Endothelial cell of umbilical vein (primary cell): ENCODE results near the gene NEUROD1. TPM values are rescaled to one million over a fixed set of nuclear protein-coding genes. Genes with fewer than 3 reads are reported as not detected.

ENCODE experiments used
- BruUV-seq: library from RNA; stranded (reverse); fragments of 400-500 nt; replicated peaks from 2 replicates; lab custom pipeline; 2021; lab: Mats Ljungman, UMichigan
- CTCF ChIA-PET: fragments of 300-600, 350-600 bp; sonication (Branson Sonifier 250); formaldehyde crosslinking; loops from one replicate; lab custom pipeline; 2021; ENCODE audit warnings: antibody characterized with exemption, inconsistent platforms; lab: Charles Lee
- POLR2A ChIA-PET: fragments of 300-600, 350-600 bp; sonication (Branson Sonifier 250); formaldehyde crosslinking; loops from one replicate; lab custom pipeline; 2021; ENCODE audit warnings: antibody characterized with exemption, inconsistent platforms; lab: Charles Lee
- DNase-seq: peaks from one replicate; pipeline ENCODE4 v3.0.0-alpha.2; 2011; ENCODE audit warnings: low read depth, low spot score
- FAIRE-seq: peaks from 2 replicates; lab custom pipeline; 2011; peaks lifted over from hg19 to GRCh38; lab: Jason Lieb, UNC
- H2AFZ ChIP-seq: 2 replicates; pipeline ENCODE4 v1.6.0; 2012; ENCODE audit warnings: low read depth, low read length, control low read depth, inconsistent platforms
- H3K27ac ChIP-seq: 2 replicates; pipeline ENCODE4 v1.5.1; 2011; ENCODE audit warnings: low read depth, mild to moderate bottlenecking, control low read depth, low read length, moderate library complexity; ENCODE audit not compliant: insufficient read depth
- H3K27me3 ChIP-seq, 2 experiments: 2 replicates each; pipeline versions ENCODE4 v1.6.0 to v1.6.1; 2011; ENCODE audit warnings: low read length in 2 of 2, mixed read lengths in 1 of 2; ENCODE audit not compliant: control insufficient read depth in 2 of 2, insufficient read depth in 2 of 2
- H3K36me3 ChIP-seq, 2 experiments: 2 replicates in 1 of 2; 3 replicates in 1 of 2; pipeline ENCODE4 v1.5.1; 2011; ENCODE audit warnings: low read length in 2 of 2, mild to moderate bottlenecking in 1 of 2, moderate library complexity in 1 of 2; ENCODE audit not compliant: control insufficient read depth in 2 of 2, insufficient read depth in 2 of 2; ENCODE audit errors: extremely low read depth in 1 of 2
- H3K4me1 ChIP-seq: 3 replicates; pipeline ENCODE4 v1.5.1; 2011; ENCODE audit warnings: mild to moderate bottlenecking, low read length; ENCODE audit not compliant: control insufficient read depth, insufficient read depth; ENCODE audit errors: extremely low read depth
- H3K4me2 ChIP-seq: 2 replicates; pipeline ENCODE4 v1.6.1; 2011; ENCODE audit warnings: low read length, control low read depth, mixed read lengths; ENCODE audit not compliant: insufficient read depth
- H3K4me3 ChIP-seq, 3 experiments: fragments of 200-600 bp in 1 of 3; sonication (generic), shearing (Covaris generic) in 1 of 3; replicated peaks in 1 of 3; 2 replicates each; pipeline ENCODE4 v1.5.1; 2011 to 2016; ENCODE audit warnings: control low read depth in 3 of 3, low read length in 3 of 3, mild to moderate bottlenecking in 2 of 3, inconsistent platforms in 1 of 3, low read depth in 1 of 3, moderate library complexity in 1 of 3; ENCODE audit not compliant: insufficient read depth in 1 of 3
- H3K79me2 ChIP-seq: 2 replicates; pipeline ENCODE4 v1.6.0; 2012; ENCODE audit warnings: low read length, inconsistent platforms; ENCODE audit not compliant: control insufficient read depth, insufficient read depth
- H3K9ac ChIP-seq: replicated peaks from 2 replicates; pipeline ENCODE3; 2011; ENCODE audit warnings: low read length, control low read depth; ENCODE audit not compliant: insufficient read depth; ENCODE audit errors: extremely low read depth
- H3K9me1 ChIP-seq: replicated peaks from 3 replicates; pipeline ENCODE4 v1.6.0; 2011; ENCODE audit warnings: mild to moderate bottlenecking, low read length; ENCODE audit not compliant: control insufficient read depth, insufficient read depth; ENCODE audit errors: extremely low read depth
- H3K9me3 ChIP-seq: replicated peaks from 2 replicates; pipeline ENCODE4 v1.5.1; 2012; ENCODE audit warnings: low read length, inconsistent platforms; ENCODE audit not compliant: control insufficient read depth, insufficient read depth
- H4K20me1 ChIP-seq: replicated peaks from 2 replicates; pipeline ENCODE3; 2011; ENCODE audit warnings: mild to moderate bottlenecking, low read length; ENCODE audit not compliant: control insufficient read depth, insufficient read depth; ENCODE audit errors: extremely low read depth
- EZH2 ChIP-seq: IDR thresholded peaks from 2 replicates; pipeline ENCODE4 v1.6.1; 2012; ENCODE audit warnings: borderline replicate concordance, low read depth, mild to moderate bottlenecking, moderate library complexity, low read length, inconsistent platforms; ENCODE audit not compliant: severe bottlenecking
- FOS ChIP-seq: IDR thresholded peaks from 2 replicates; pipeline ENCODE4 v1.6.1; 2011; ENCODE audit warnings: mild to moderate bottlenecking, low read length, moderate library complexity, borderline replicate concordance; ENCODE audit not compliant: insufficient read depth
- GATA2 ChIP-seq: IDR thresholded peaks from 2 replicates; pipeline ENCODE4 v1.7.0; 2011; ENCODE audit warnings: low read depth, mild to moderate bottlenecking, moderate library complexity, mixed read lengths, low read length; ENCODE audit not compliant: insufficient read length, insufficient read depth
- JUN ChIP-seq: IDR thresholded peaks from 2 replicates; pipeline ENCODE4 v1.6.1; 2011; ENCODE audit warnings: borderline replicate concordance, low read depth; ENCODE audit not compliant: insufficient read length, insufficient read depth
- MYC ChIP-seq: IDR thresholded peaks from one replicate; pipeline ENCODE4 v1.6.1; 2011; ENCODE audit warnings: mild to moderate bottlenecking, low read depth, low read length
- POLR2A ChIP-seq: IDR thresholded peaks from 2 replicates; pipeline ENCODE4 v1.6.1; 2012; ENCODE audit warnings: low read depth, mild to moderate bottlenecking, control low read depth, low read length
- POLR2AphosphoS5 ChIP-seq: IDR thresholded peaks from 2 replicates; pipeline ENCODE4 v1.6.1; 2012; ENCODE audit warnings: low read depth, mild to moderate bottlenecking, control low read depth, low read length, moderate library complexity; ENCODE audit not compliant: insufficient read depth
- dilution Hi-C: fragments of 300-500 bp; cut with MboI; formaldehyde crosslinking; loops from one replicate; pipeline ENCODE4 v1.15.0; 2019; ENCODE audit warnings: low sequenced_read_pairs; ENCODE audit not compliant: extremely low pct_ligation_motif_present
- intact Hi-C: fragments of 100-400 bp; cut with micrococcal nuclease; formaldehyde crosslinking; loops from one replicate; pipeline ENCODE4 v1.10.0; 2022
- polyA plus RNA-seq, 4 experiments: library from polyadenylated mRNA; depleted of rRNA in 3 of 4; stranded (reverse) in 3 of 4; unstranded in 1 of 4; fragments of >200 nt; gene quantifications; 2 replicates each; pipeline versions ENCODE4 v1.2.1 to v1.2.3, GENCODE V29; 2011 to 2012; ENCODE audit warnings: missing spikeins in 1 of 4
- total RNA-seq: library from RNA; stranded (reverse); gene quantifications from 2 replicates; pipeline ENCODE4 v1.2.3, GENCODE V29; 2021
- TF ChIP-seq, protein P1 (sequence below), 2 donors: IDR thresholded peaks; 1 replicate in 1 of 2; 2 replicates in 1 of 2; pipeline ENCODE4 v1.5.1; 2011; ENCODE audit warnings: low read length in 2 of 2, mild to moderate bottlenecking in 2 of 2, moderate library complexity in 2 of 2, control low read depth in 1 of 2, inconsistent platforms in 1 of 2, low read depth in 1 of 2; ENCODE audit not compliant: insufficient read depth in 1 of 2; ENCODE audit errors: extremely low read depth in 1 of 2
- TF ChIP-seq, protein P2 (sequence below): IDR thresholded peaks from 2 replicates; pipeline ENCODE4 v1.6.1; 2011; ENCODE audit not compliant: insufficient read depth, insufficient read length

Gene NEUROD1
- total and polyA plus RNA-seq, 2 donors (not counting 3 experiments of a cell fraction or from before 2014, with no cell fraction given): not detected

GRCh38 chr2:181646415-181646987 lies 33.8 kb downstream of the NEUROD1 start:
- intact Hi-C loops: no loop called here
- CTCF ChIA-PET: no interaction called here
- POLR2A ChIA-PET: no interaction called here
- H3K4me3 ChIP-seq: no peak overlapping the region
- no peak for TF ChIP-seq MYC
- TF ChIP-seq POLR2A: no peak
- no peak for TF ChIP-seq FOS
- TF ChIP-seq EZH2: no peak
- TF ChIP-seq POLR2AphosphoS5: no peak
- TF ChIP-seq, protein P1, sequence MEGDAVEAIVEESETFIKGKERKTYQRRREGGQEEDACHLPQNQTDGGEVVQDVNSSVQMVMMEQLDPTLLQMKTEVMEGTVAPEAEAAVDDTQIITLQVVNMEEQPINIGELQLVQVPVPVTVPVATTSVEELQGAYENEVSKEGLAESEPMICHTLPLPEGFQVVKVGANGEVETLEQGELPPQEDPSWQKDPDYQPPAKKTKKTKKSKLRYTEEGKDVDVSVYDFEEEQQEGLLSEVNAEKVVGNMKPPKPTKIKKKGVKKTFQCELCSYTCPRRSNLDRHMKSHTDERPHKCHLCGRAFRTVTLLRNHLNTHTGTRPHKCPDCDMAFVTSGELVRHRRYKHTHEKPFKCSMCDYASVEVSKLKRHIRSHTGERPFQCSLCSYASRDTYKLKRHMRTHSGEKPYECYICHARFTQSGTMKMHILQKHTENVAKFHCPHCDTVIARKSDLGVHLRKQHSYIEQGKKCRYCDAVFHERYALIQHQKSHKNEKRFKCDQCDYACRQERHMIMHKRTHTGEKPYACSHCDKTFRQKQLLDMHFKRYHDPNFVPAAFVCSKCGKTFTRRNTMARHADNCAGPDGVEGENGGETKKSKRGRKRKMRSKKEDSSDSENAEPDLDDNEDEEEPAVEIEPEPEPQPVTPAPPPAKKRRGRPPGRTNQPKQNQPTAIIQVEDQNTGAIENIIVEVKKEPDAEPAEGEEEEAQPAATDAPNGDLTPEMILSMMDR (IDR thresholded peaks at IDR 0.05; ENCODE audit: extremely low read depth in 1 of 2, insufficient read depth in 1 of 2, low read depth in 1 of 2, low read length in 2 of 2): no peak
- no peak for TF ChIP-seq GATA2
- no peak for TF ChIP-seq JUN
- TF ChIP-seq, protein P2, sequence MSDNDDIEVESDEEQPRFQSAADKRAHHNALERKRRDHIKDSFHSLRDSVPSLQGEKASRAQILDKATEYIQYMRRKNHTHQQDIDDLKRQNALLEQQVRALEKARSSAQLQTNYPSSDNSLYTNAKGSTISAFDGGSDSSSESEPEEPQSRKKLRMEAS: no peak
- no TSS peak for BruUV-seq
- DNase-seq (no peak), FAIRE-seq (no peak)
- H3K9me3 ChIP-seq: no peaks in the 10 kb centered on the region
- H3K27ac ChIP-seq: no peak overlapping the region
- no peak overlapping the region for H2AFZ ChIP-seq
- H3K27me3 ChIP-seq: no peaks in the 10 kb centered on the region
- no peaks in the 10 kb centered on the region for H4K20me1 ChIP-seq
- H3K4me1 ChIP-seq: no peaks in the 10 kb centered on the region
- dilution Hi-C loops: no loop called here
- H3K9ac ChIP-seq: no peak overlapping the region
- no peaks in the 10 kb centered on the region for H3K79me2 ChIP-seq
- H3K9me1 ChIP-seq: no peaks in the 10 kb centered on the region
- no peaks in the 10 kb centered on the region for H3K36me3 ChIP-seq
- H3K4me2 ChIP-seq: no peak overlapping the region
